ENCODE data around the gene ASPHD1.
"Not testable (repeated sequence)": the region's sequence is repeated elsewhere in the genome, so short reads cannot be mapped to it uniquely, and the experiment has no call there.

ASPHD1 gene

GRCh38 chr16:29906520-29907244 lies 6.4 kb downstream of the ASPHD1 start:
- in situ Hi-C loops (cut with HindIII; ENCODE audit: low sequenced_read_pairs) = no loop called here

- in situ Hi-C loops (cut with HindIII; ENCODE audit: low sequenced_read_pairs) = no loop called here
These were observed 7.7 kb downstream of the ASPHD1 start for GRCh38 chr16:29907973-29908372.

- in situ Hi-C loops (cut with HindIII; ENCODE audit: low sequenced_read_pairs) = no loop called here
These were observed 8.5 kb downstream of the ASPHD1 start for GRCh38 chr16:29908719-29909220.

GRCh38 chr16:29909391-29909790 lies 9.1 kb downstream of the ASPHD1 start:
- in situ Hi-C loops (cut with HindIII; ENCODE audit: low sequenced_read_pairs) = no loop called here

- in situ Hi-C loops (cut with HindIII; ENCODE audit: low sequenced_read_pairs) = not testable (repeated sequence)
These were observed 9.6 kb downstream of the ASPHD1 start for GRCh38 chr16:29909851-29910250.

GRCh38 chr16:29910819-29911675 lies 10.8 kb downstream of the ASPHD1 start:
- in situ Hi-C loops (cut with HindIII; ENCODE audit: low sequenced_read_pairs) = no loop called here

GRCh38 chr16:29911676-29912010 lies 11.4 kb downstream of the ASPHD1 start:
- in situ Hi-C loops (cut with HindIII; ENCODE audit: low sequenced_read_pairs) = no loop called here

- in situ Hi-C loops (cut with HindIII; ENCODE audit: low sequenced_read_pairs) = no loop called here
These were observed 11.8 kb downstream of the ASPHD1 start for GRCh38 chr16:29912087-29912486.

- in situ Hi-C loops (cut with HindIII; ENCODE audit: low sequenced_read_pairs) = no loop called here
These were observed 13.2 kb downstream of the ASPHD1 start for GRCh38 chr16:29913514-29913913.

- in situ Hi-C loops (cut with HindIII; ENCODE audit: low sequenced_read_pairs) = no loop called here
These were observed 15.4 kb downstream of the ASPHD1 start for GRCh38 chr16:29915590-29916247.

GRCh38 chr16:29916979-29917378 lies 16.7 kb downstream of the ASPHD1 start:
- in situ Hi-C loops (cut with HindIII; ENCODE audit: low sequenced_read_pairs) = no loop called here

- in situ Hi-C loops (cut with HindIII; ENCODE audit: low sequenced_read_pairs) = no loop called here
These were observed 20.2 kb downstream of the ASPHD1 start for GRCh38 chr16:29920288-29921033.

GRCh38 chr16:29921034-29921385 lies 20.7 kb downstream of the ASPHD1 start:
- in situ Hi-C loops (cut with HindIII; ENCODE audit: low sequenced_read_pairs) = no loop called here

- in situ Hi-C loops (cut with HindIII; ENCODE audit: low sequenced_read_pairs) = no loop called here
These were observed 22.0 kb downstream of the ASPHD1 start for GRCh38 chr16:29922326-29922725.

- in situ Hi-C loops (cut with HindIII; ENCODE audit: low sequenced_read_pairs) = no loop called here
These were observed 22.8 kb downstream of the ASPHD1 start for GRCh38 chr16:29922986-29923501.

- in situ Hi-C loops (cut with HindIII; ENCODE audit: low sequenced_read_pairs) = no loop called here
These were observed 24.9 kb downstream of the ASPHD1 start for GRCh38 chr16:29925105-29925756.

- in situ Hi-C loops (cut with HindIII; ENCODE audit: low sequenced_read_pairs) = no loop called here
These were observed 25.8 kb downstream of the ASPHD1 start, which contains the start of gene KCTD13 for GRCh38 chr16:29925781-29926710. KCTD13 (minus strand) TSS chr16:29926226; CDS start chr16:29926033, 193 bp downstream.

GRCh38 chr16:29926711-29927052 lies 26.4 kb downstream of the ASPHD1 start:
- in situ Hi-C loops (cut with HindIII; ENCODE audit: low sequenced_read_pairs) = no loop called here

Data from DLD1 (cell line).